HFF-Myc (cell line): Measurements from ENCODE around the gene MAEA.
"Not testable (repeated sequence)": the region's sequence is repeated elsewhere in the genome, so short reads cannot be mapped to it uniquely, and the experiment has no call there.

Experiments used
- DNase-seq: peaks from one replicate; pipeline ENCODE4 v3.0.0-alpha.2; 2011; ENCODE audit warnings: low read depth; ENCODE audit errors: extremely low read depth
- H3K4me3 ChIP-seq: replicated peaks from 2 replicates; pipeline ENCODE4 v1.5.1; 2011; ENCODE audit warnings: low read depth, mild to moderate bottlenecking, control low read depth, low read length
- TF ChIP-seq, protein P1 (sequence below): IDR thresholded peaks from 2 replicates; pipeline ENCODE4 v1.5.1; 2012; ENCODE audit warnings: mild to moderate bottlenecking, low read depth, low read length, control low read depth; ENCODE audit errors: missing control alignments

The MAEA gene

DNA sequence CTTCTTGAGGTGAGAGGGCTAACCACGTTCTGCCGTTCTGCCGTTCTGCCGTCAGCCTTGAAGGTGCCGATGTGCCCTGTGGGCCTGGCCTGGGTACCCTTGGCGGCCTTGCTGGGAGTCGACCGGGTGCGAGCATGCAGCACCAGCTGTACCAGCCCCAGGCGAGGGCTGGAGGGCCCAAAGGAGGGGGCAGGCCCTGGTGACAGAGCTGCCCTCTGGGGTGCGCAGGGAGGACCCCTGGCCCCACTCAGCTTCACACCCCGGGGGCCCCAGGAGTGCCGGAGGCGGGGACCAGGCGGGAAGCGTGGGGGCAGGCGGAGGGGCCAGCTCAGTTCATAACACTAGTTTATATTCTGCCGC, 79.4 kb downstream of the MAEA start:
- TF ChIP-seq, protein P1, sequence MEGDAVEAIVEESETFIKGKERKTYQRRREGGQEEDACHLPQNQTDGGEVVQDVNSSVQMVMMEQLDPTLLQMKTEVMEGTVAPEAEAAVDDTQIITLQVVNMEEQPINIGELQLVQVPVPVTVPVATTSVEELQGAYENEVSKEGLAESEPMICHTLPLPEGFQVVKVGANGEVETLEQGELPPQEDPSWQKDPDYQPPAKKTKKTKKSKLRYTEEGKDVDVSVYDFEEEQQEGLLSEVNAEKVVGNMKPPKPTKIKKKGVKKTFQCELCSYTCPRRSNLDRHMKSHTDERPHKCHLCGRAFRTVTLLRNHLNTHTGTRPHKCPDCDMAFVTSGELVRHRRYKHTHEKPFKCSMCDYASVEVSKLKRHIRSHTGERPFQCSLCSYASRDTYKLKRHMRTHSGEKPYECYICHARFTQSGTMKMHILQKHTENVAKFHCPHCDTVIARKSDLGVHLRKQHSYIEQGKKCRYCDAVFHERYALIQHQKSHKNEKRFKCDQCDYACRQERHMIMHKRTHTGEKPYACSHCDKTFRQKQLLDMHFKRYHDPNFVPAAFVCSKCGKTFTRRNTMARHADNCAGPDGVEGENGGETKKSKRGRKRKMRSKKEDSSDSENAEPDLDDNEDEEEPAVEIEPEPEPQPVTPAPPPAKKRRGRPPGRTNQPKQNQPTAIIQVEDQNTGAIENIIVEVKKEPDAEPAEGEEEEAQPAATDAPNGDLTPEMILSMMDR, result no peak
- DNase-seq, result no peak
- H3K4me3 ChIP-seq, result no peak overlapping the region

- no peak overlapping the region for H3K4me3 ChIP-seq
- no peak for DNase-seq
- TF ChIP-seq, protein P1, result no peak
Measured at GRCh38 chr4:1369479-1370079, 79.9 kb downstream of the MAEA start.

DNA sequence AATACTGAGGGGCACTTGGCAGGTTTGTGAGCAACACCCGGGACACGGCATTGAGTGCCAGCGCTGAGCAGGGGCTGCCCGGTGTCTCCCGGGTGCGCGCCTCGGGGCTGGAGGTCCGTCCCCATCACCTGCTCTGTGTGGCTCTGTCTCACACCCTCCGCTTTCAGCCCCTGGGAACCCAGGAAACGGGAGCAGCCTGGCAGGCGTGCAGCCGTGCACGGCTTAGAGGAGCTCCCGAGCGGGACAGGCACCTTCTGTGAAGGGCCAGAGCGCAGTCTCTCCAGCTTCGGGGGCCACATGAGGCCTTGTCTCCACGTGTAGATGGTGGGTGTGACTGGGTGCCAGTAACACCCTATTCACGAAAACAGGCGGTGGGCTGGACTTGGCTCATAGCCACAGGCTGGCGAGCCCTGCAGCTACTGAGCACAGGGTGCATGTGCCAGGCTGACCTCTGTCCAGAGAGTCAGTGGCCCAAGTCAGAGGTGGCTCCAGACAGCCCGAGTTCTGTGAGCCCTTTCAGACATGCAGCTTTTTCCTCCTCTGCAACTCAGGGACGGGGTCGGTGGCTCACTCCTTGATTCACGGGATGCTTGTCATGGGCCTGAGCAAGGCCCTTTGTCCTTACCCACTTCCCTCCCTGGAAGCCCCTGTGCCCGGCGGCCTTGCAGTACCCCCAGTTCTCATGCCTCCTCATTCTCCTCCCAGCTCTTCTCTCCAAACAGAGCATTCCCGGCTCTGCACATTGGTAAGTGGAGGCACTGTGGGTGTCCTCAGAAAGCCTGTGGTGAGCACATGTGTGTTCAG, 80.8 kb downstream of the MAEA start:
- no peak for DNase-seq
- H3K4me3 ChIP-seq, result no peak overlapping the region
- TF ChIP-seq, protein P1, result no peak

- no peak overlapping the region for H3K4me3 ChIP-seq
- TF ChIP-seq, protein P1, result no peak
- DNase-seq, result no peak
Measured at GRCh38 chr4:1371176-1372165, 81.8 kb downstream of the MAEA start.

GRCh38 chr4:1372576-1372975, 82.9 kb downstream of the MAEA start:
- not testable (repeated sequence) for DNase-seq, H3K4me3 ChIP-seq

DNA sequence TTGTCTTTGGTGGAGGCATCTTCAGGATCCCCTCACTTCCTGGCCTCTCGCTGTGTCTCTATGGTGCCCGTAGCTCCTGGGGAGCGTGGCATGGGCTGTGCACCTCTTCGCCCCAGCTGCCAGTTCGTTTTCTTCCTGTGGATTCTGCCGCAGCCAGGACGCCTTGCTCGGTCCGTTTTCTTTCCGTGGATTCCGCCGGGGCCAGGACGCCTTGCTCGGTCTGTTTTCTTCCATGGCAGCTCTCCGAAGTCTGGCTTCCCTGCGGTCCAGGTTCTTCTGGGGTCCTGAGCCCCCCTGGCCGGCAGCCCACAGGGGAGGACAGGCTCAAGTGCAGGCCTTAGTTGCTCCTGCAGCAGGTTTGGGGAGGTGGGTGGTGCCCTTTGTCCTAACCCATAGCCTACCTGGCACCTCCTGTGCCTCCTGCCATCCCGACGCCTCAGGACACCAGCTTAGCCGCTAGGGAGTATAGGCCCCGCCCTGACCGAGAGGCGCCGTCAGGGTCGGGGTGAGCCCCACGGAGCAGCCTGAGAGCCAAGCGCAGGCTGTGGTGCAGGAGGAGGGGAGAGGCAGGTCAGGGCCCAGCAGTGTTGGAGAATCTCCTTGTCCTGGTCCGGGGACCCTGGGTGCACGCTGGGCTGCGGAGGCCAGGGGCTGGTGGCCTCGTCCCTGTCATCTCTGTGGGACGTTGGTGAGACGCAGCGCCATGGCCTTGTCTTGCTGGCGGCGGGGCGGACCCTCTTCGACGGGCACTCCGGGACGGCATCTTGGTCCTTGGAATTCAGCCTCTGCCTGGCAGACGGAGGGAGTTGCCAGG, 84.4 kb downstream of the MAEA start:
- TF ChIP-seq, protein P1, result no peak

More for the DNA sequence above, 84.4 kb downstream of the MAEA start:
- no peak overlapping the region for H3K4me3 ChIP-seq
- DNase-seq, result no peak
